ENCODE results near the gene ABAT.
"Not testable (repeated sequence)": the region's sequence is repeated elsewhere in the genome, so short reads cannot be mapped to it uniquely, and the experiment has no call there.

Gene ABAT

DNA sequence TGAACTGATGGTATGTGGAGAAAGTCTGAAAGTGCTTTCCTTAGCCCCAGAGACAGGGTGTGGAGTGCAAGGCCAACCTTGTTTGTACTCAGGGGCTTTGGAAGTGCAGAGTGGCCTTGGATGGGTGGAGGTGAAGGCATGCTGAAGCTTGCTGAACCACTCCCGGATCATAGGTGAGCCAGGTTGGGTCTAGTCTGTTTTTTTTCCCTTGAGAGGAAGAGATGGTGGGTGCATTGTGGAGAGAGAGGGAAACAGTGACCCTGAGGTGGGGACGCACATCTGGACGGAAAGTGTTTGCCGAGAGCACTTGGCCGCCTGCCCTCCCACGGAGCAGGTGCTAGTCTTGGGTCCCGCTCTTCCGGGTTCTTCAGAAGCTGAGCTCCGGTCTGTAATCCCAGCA, 12.5 kb downstream of the ABAT start:
- H3K27ac Mint-ChIP-seq, result no peak overlapping the region

GRCh38 chr16:8689686-8690085, 15.3 kb downstream of the ABAT start:
- ATAC-seq (no peak), DNase-seq (no peak)
- no peaks in the 10 kb centered on the region for H3K4me1 Mint-ChIP-seq
- H3K27me3 Mint-ChIP-seq, result no peaks in the 10 kb centered on the region
- H3K4me3 Mint-ChIP-seq, result no peak overlapping the region
- no peak overlapping the region for H3K27ac Mint-ChIP-seq
- peaks cover 13 to 23% of the 10 kb centered on the region in 2 donors for H3K9me3 Mint-ChIP-seq

More for the DNA sequence above, 12.5 kb downstream of the ABAT start:
- no peak overlapping the region for H3K4me3 Mint-ChIP-seq
- H3K9me3 Mint-ChIP-seq, result peaks cover 13 to 23% of the 10 kb centered on the region in 2 donors
- ATAC-seq, result no peak
- no peaks in the 10 kb centered on the region for H3K27me3 Mint-ChIP-seq
- H3K4me1 Mint-ChIP-seq, result no peaks in the 10 kb centered on the region
- no peak for DNase-seq

GRCh38 chr16:8691728-8692127, 17.3 kb downstream of the ABAT start:
- H3K27me3 Mint-ChIP-seq, result no peaks in the 10 kb centered on the region
- H3K9me3 Mint-ChIP-seq, result peaks cover 13 to 23% of the 10 kb centered on the region in 2 donors
- DNase-seq, result no peak
- H3K4me1 Mint-ChIP-seq, result no peaks in the 10 kb centered on the region
- H3K27ac Mint-ChIP-seq, result no peak overlapping the region
- no peak for ATAC-seq
- no peak overlapping the region for H3K4me3 Mint-ChIP-seq

DNA sequence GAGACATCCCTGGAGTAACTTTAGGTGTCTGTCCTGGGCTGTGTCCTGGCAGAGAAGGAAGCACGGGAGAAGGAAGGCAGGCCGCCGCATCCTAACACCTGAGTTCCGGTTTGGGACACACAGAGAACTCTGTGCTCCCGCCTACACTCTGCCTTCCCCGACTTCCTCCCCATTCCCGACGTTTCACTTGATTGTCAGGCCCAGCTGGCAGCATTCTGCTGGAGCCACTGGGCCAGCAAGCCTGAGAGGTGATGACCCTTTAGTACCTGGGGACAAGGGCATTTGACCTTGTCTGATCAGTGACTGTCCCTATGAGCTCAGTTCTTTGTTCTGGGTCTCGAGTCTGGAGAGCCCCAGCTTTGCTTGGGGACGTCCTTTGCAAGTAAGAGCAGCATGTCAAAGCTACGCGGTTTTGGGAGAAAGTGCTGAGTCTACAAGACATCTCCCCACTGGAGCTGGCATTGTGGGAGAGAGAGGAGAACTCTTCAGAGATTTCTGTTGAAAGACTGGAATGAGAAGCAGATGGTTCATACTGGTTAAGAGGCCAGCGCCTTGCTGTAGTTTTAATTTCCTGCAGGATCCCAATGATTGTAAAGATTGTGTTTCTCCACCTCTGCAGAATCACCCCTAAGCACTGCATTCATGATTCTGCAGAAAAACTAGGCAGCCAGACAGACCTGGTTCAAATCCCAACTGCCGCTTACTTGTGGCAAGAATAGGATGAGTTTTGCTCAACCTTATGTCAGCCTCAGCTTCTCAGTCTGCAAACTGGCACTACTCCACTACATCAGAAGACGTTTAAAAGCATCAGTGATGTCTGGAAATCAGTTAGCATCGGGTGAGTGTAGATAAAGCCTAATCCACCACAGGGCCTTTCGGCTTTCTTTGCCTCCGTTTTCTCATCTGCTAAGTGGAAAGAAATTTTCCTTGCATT, 20.6 kb downstream of the ABAT start:
- H3K27me3 Mint-ChIP-seq, result no peaks in the 10 kb centered on the region
- ATAC-seq (no peak), DNase-seq (no peak)
- H3K9me3 Mint-ChIP-seq, result peaks cover 5 to 7% of the 10 kb centered on the region in 2 donors
- no peak overlapping the region for H3K27ac Mint-ChIP-seq
- no peak overlapping the region for H3K4me3 Mint-ChIP-seq
- H3K4me1 Mint-ChIP-seq, result no peaks in the 10 kb centered on the region

- H3K9me3 Mint-ChIP-seq, result no peaks in the 10 kb centered on the region
- H3K4me1 Mint-ChIP-seq, result no peaks in the 10 kb centered on the region
- H3K27me3 Mint-ChIP-seq, result no peaks in the 10 kb centered on the region
- no peak overlapping the region for H3K4me3 Mint-ChIP-seq
- no peak for ATAC-seq
- DNase-seq, result no peak
- H3K27ac Mint-ChIP-seq, result no peak overlapping the region
Measured at GRCh38 chr16:8696880-8697279, 22.5 kb downstream of the ABAT start.

DNA sequence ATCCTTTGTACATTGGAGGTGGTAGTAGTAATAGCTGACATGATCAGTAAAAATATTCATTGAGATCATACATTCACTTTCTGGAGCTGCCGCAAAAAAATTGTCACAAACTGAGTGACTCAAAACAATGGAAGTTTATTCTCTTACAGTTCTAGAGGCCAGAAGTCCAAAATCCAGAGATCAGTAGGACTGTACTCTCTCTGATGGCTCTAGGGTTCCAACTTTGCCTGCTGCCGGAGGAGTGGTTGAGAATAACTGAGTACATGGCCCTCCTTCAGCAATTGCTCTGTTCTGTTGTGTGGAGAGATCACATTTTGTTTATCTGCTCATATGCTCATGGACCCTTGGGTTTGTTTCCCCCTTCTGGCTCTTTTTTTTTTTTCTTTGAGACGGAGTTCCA, 23.5 kb downstream of the ABAT start:
- Mint-ChIP-seq H3K4me3 (no peak overlapping the region), H3K9me3 (no peaks in the 10 kb centered on the region), H3K27me3 (no peaks in the 10 kb centered on the region), H3K27ac (no peak overlapping the region), H3K4me1 (no peaks in the 10 kb centered on the region)
- ATAC-seq (no peak), DNase-seq (no peak)

DNA sequence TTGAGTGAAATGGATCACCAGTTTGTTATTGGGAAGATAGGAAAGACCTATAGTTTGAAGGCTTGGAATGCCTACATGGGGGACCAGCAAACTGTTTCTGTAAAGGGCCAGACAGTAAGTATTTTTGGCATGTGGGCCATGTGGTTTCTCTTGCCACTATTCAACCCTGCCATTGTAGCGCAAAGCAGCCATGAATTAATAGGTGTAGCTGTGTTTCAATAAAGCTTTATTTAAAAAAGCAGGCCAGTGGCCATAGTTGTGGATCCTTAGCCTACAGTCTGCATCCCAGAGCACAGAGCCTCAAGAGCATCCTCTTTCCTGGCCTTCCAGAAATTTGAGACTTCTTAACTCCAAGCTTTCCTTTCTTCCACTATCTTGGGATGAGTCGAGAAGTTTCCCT, 29.3 kb downstream of the ABAT start:
- Mint-ChIP-seq H3K4me3 (no peak overlapping the region), H3K27ac (no peak overlapping the region), H3K27me3 (no peaks in the 10 kb centered on the region), H3K9me3 (no peaks in the 10 kb centered on the region), H3K4me1 (no peaks in the 10 kb centered on the region)
- ATAC-seq (no peak), DNase-seq (no peak)

GRCh38 chr16:8704098-8704497, 29.7 kb downstream of the ABAT start:
- Mint-ChIP-seq H3K27ac (no peak overlapping the region), H3K27me3 (no peaks in the 10 kb centered on the region), H3K4me1 (no peaks in the 10 kb centered on the region), H3K9me3 (no peaks in the 10 kb centered on the region), H3K4me3 (no peak overlapping the region)
- DNase-seq, result no peak
- ATAC-seq, result no peak

DNA sequence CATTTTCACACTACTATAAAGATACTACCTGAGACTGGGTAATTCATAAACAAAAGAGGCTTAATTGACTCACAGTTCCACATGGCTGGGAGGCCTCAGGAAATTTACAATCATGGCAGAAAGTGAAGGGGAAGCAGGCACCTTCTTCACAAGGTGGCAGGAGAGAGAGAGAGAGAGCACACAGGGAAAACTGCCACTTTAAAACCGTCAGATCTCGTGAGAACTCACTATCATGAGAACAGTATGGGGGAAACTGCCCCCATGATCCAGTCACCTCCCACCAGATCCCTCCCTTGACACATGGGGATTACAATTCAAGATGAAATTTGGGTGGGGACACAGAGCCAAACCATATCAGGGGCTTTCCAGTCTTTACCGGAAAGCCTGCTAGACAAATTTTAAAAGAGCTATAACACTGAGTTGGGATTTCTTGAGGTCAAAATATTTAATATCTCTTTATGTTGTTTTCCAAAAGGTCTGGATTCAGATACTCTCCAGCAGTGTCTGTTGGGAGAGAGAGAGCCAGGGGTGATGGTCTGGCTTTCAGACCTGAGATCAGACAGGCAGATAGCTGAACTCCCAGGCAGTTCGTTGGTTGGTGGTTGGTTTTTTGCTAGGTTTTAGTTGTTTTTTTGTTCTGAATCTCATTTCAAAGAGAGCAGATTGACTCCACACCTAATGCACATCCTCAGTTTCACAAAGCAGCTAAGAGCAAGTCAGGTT, 30.8 kb downstream of the ABAT start:
- not testable (repeated sequence) for H3K4me1 Mint-ChIP-seq, DNase-seq, H3K27ac Mint-ChIP-seq, ATAC-seq, H3K27me3 Mint-ChIP-seq, H3K9me3 Mint-ChIP-seq, H3K4me3 Mint-ChIP-seq

- ATAC-seq (no peak), DNase-seq (no peak)
- no peaks in the 10 kb centered on the region for H3K4me1 Mint-ChIP-seq
- H3K9me3 Mint-ChIP-seq, result peaks cover 4 to 9% of the 10 kb centered on the region in 2 donors
- no peak overlapping the region for H3K27ac Mint-ChIP-seq
- no peaks in the 10 kb centered on the region for H3K27me3 Mint-ChIP-seq
- no peak overlapping the region for H3K4me3 Mint-ChIP-seq
Measured at GRCh38 chr16:8708536-8708935, 34.1 kb downstream of the ABAT start.

GRCh38 chr16:8712589-8713361, 38.4 kb downstream of the ABAT start:
- Mint-ChIP-seq H3K27me3 (no peaks in the 10 kb centered on the region), H3K4me1 (no peaks in the 10 kb centered on the region), H3K27ac (no peak overlapping the region), H3K9me3 (peaks cover 4 to 11% of the 10 kb centered on the region in 2 donors), H3K4me3 (no peak overlapping the region)
- no peak for DNase-seq
- ATAC-seq, result no peak

GRCh38 chr16:8713635-8714172, 39.3 kb downstream of the ABAT start:
- peaks cover 4 to 14% of the 10 kb centered on the region in 2 donors for H3K9me3 Mint-ChIP-seq
- H3K27me3 Mint-ChIP-seq, result no peaks in the 10 kb centered on the region
- H3K27ac Mint-ChIP-seq, result no peak overlapping the region
- ATAC-seq (no peak), DNase-seq (no peak)
- no peaks in the 10 kb centered on the region for H3K4me1 Mint-ChIP-seq
- H3K4me3 Mint-ChIP-seq, result no peak overlapping the region

DNA sequence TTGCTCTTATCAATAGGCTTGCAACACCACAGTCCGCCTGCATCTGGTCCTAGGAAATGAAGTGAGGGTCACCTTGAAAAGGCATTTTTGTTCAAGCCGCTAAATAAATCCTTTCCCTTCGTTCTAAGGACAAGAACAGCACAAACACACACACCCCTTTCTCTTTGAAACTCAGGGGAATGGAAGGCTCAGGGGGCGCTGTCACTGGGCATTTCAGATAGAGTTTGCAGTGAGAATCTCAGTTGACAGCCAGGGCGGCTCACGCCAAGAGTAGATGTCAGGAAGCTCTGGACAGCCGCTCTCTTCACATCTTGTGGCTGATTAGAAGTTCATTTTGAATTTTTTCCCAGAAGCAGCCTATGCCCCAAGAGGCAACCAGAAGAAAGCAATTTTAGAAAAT, 39.8 kb downstream of the ABAT start:
- Mint-ChIP-seq H3K4me1 (no peaks in the 10 kb centered on the region), H3K4me3 (no peak overlapping the region), H3K9me3 (peaks cover 4 to 14% of the 10 kb centered on the region in 2 donors), H3K27ac (no peak overlapping the region), H3K27me3 (no peaks in the 10 kb centered on the region)
- ATAC-seq (no peak), DNase-seq (no peak)

- Mint-ChIP-seq H3K27me3 (no peaks in the 10 kb centered on the region), H3K27ac (no peak overlapping the region), H3K4me3 (no peak overlapping the region), H3K9me3 (peaks cover 4 to 14% of the 10 kb centered on the region in 2 donors), H3K4me1 (no peaks in the 10 kb centered on the region)
- DNase-seq (no peak), ATAC-seq (no peak)
Measured at GRCh38 chr16:8714807-8715206, 40.4 kb downstream of the ABAT start.

- ATAC-seq (no peak), DNase-seq (no peak)
- Mint-ChIP-seq H3K27ac (no peak overlapping the region), H3K4me1 (no peaks in the 10 kb centered on the region), H3K9me3 (peaks cover 4 to 12% of the 10 kb centered on the region in 2 donors), H3K4me3 (no peak overlapping the region), H3K27me3 (no peaks in the 10 kb centered on the region)
Measured at GRCh38 chr16:8716052-8716451, 41.6 kb downstream of the ABAT start.

Data from stimulated activated naive CD8-positive, alpha-beta T cell treated with anti-CD3 and anti-CD28 coated beads, Interleukin-15, amount 100 ng/mL, for 72 hours (primary cell).